SK-N-DZ (cell line): ENCODE measurements around the gene PLEKHO2. TPM values are rescaled to one million over a fixed set of nuclear protein-coding genes. Genes with fewer than 3 reads are reported as not detected.
"Not testable (repeated sequence)": the region's sequence is repeated elsewhere in the genome, so short reads cannot be mapped to it uniquely, and the experiment has no call there.

Experiments used
- DNase-seq: peaks from one replicate; pipeline ENCODE4 v3.0.0-alpha.2; 2015; ENCODE audit warnings: low spot score
- polyA plus RNA-seq, 2 experiments: library from polyadenylated mRNA; depleted of rRNA; stranded (reverse); fragments of >200 nt; gene quantifications; 2 replicates each; pipeline ENCODE4 v1.2.3, GENCODE V29; 2014

The PLEKHO2 gene, protein sequence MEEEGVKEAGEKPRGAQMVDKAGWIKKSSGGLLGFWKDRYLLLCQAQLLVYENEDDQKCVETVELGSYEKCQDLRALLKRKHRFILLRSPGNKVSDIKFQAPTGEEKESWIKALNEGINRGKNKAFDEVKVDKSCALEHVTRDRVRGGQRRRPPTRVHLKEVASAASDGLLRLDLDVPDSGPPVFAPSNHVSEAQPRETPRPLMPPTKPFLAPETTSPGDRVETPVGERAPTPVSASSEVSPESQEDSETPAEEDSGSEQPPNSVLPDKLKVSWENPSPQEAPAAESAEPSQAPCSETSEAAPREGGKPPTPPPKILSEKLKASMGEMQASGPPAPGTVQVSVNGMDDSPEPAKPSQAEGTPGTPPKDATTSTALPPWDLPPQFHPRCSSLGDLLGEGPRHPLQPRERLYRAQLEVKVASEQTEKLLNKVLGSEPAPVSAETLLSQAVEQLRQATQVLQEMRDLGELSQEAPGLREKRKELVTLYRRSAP
- polyA plus RNA-seq (2014; cell fraction: cytosol; rRNA removed) = 6.7 and 8.8 TPM in 2 replicates
- 9.2 and 9.7 TPM in 2 replicates for polyA plus RNA-seq (2014; cell fraction: nucleus; rRNA removed)

DNA sequence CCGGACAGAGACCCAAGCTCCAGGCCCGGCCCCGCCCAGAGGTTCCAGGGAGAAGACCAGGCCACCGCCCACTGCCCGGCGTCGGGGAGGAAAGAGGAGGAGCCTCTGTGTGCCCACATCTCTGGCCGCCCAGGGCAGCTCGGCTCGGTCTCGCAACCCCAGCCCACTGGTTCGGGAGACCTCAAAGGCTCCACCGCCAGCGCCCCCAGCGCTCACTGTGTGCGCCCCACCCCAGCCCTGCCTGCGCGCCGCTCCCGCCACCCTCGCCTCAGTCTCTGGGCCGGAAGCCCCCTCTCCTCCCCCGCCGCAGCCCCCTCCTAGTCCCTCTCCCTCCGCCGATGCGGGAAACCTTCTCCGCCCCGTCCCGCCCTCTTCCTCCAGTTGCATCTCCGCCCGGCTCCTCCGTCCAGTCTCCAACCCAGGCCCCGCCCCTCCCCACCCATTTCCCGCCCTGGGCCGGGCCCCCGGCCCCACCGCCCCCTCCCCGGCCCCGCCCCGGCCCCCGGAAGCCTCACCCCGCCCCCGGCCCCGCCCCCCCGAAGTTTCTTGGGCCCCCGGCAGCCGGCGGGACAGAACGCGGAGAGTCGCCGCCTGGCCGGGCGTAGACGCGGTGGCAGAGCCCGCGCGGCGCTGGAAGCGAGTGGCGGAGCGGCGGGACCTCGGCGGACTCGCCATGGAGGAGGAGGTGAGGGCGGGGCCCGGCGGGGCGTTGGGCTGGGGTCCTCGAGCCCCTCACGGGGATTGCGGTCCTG is at the start of gene PLEKHO2:
Gene PLEKHO2 (plus strand): TSS at position 572 of the 752 bp plus-strand sequence. CDS start 102 bp downstream, at position 674.
- DNase-seq = peak; percentile 95

DNA sequence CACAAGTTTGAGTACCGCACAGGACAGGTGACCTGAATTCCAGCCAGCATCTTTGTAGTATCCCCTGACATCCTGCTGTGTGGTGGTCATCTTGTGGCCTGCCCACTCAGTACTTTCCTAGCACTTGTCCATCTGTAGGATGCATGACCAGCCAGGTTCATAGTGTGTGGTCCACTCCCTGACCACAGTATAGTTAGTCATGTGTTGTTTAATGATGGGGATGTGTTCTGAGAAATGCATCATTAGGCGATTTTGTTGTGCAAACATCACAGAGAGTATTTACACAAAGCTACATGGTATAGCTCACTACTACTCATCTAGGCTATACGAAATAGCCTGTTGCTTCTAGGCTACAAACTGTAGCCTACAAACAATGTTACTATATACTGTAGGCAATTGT is 49.4 kb upstream of the PLEKHO2 start:
- DNase-seq = no peak

DNA sequence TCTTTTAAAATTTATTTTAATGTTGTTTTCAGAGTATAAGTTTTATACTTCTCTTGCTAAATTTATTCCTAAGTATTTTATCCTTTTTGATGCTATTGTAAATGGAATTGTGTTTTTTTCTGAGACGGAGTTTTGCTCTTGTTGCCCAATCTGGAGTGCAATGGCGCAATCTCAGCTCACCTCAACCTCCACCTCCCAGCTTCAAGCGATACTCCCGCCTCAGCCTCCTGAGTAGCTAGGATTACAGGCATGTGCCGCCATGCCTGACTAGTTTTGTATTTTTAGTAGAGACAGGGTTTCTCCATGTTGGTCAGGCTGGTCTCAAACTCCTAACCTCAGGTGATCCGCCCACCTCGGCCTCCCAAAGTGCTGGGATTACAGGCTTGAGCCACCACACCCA is 46.4 kb upstream of the PLEKHO2 start:
- DNase-seq = not testable (repeated sequence)

DNA sequence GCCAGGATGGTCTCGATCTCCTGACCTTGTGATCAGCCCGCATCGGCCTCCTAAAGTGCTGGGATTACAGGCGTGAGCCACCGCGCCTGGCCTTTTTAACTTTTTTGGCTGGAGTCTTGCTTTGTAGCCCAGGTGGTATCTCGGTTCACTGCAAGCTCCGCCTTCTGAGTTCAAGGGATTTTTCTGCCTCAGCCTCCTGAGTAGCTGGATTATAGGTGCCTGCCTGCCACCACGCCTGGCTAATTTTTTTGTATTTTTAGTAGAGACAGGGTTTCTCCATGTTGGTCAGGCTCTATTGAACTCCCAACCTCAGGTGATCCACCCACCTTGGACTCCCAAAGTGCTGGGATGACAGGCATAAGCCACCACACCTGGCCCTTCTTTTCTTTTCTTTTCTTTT is 45.8 kb upstream of the PLEKHO2 start:
- not testable (repeated sequence) for DNase-seq

DNA sequence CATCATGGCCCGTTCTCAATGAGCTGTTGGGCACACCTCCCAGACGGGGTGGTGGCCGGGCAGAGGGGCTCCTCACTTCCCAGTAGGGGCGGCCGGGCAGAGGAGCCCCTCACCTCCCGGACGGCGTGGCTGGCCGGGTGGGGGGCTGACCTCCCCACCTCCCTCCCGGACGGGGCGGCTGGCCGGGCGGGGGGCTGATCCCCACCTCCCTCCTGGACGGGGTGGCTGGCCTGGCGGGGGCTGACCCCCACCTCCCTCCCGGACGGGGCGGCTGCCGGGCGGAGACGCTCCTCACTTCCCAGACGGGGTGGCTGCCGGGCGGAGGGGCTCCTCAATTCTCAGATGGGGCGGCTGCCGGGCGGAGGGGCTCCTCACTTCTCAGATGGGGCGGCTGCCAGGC is 42.8 kb upstream of the PLEKHO2 start:
- not testable (repeated sequence) for DNase-seq

DNA sequence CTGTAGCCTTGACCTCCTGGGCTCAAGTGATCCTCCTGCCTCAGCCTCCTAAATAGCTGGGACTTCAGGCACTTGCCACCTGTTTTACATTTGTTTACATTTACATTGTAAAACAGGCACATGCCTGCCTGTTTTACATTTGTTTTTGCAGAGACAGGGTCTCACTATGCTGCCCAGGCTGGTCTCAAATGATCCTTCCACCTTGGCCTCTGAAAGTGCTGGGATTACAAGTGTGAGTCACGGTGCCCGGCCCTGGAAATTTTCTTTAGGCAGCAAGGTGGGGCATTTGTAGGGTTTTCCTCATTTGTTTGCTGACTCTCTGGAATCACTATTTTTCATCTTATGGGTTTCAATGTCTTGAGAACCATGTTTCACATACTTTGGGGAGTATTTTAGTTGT is 41.2 kb upstream of the PLEKHO2 start:
- DNase-seq = no peak

DNA sequence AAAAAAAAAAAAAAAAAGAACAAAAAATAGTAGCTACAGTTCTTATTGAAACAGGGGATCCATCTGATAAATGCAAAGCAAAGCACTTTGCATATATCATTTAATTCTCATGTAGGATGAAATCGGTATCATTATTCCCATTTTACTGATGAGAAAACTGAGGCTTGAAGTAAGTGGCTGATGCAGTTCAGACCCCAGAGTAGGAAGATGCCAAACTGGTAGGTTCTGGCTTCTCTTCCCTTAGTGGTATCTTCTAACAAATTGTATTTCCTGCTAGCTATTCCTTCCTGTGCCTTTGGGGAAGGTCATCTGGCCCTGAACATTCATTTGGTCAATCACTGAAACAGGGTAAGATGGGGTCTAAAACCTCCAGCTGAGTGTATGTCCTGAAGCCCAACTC is 38.2 kb upstream of the PLEKHO2 start:
- DNase-seq = no peak

DNA sequence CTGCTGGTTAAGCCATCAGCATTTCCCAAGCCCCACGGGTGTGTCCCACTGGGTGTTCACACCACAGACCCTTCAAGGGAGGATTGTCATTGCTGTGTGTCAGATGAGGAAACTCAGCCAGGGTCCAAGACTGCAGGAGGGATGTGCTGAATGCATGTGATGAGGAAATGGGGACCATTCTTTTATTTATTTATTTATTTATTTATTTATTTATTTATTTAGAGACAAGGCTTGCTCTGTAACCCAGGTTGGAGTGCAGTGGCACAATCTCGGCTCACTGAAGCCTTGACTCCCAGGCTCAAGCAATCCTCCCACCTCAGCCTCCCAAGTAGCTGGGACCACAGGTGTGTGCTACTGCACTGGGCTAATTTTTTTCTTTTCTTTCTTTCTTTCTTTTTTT is 37.1 kb upstream of the PLEKHO2 start:
- DNase-seq = no peak

DNA sequence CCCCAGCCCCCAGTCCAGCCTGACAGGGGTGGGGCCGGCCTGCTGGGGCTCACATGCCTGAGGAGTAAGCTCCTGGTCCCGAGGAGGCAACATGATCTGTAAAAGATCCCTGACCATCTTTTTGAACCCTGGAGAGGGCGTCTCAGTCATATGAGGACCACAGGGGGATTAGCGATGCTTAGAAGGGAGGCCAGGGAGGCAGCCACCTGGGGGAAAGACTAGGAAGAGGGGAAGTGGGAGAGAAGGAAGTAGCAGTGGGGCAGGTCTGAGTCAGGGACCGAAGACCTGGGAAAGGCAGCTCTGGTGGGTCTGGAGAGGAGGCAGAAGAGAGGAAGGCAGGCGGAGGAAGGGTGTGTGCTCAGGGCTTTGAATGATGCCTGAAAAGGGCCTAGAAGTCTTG is 35.2 kb upstream of the PLEKHO2 start:
- DNase-seq = no peak

DNA sequence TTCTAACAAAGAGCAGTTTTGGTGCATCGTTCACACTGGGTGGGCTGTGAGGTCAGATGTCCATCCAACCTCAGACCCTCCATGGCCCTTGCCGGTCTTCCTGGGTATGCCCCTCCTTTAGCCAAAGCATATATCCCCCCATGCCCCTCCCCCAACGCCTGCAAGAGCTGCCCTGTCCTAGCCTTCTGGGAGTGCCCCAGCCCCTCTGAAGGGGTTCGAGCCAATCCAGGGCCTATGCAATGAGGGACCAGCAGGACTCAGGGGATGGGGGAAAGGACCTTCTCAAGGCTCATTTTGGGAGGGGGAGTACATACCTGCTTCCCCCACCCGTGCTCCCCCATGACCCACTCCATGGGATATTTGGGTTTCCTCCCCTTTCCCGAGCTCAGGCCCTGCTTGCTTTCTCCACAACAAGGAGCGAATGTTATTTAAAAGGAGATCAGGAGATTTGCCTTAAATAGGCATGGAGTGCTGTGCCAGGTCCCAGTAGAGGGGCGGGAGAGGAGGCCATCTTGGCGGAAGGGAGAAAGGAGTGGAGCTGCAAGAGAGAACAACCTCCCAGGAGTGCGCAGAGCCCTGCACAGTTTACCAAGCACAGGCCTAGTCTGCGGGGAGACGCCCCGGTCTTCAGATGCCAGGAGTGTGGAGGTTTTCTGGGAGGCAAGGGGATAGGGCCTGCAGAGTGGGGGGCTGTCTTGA is 34.5 kb upstream of the PLEKHO2 start:
- no peak for DNase-seq

DNA sequence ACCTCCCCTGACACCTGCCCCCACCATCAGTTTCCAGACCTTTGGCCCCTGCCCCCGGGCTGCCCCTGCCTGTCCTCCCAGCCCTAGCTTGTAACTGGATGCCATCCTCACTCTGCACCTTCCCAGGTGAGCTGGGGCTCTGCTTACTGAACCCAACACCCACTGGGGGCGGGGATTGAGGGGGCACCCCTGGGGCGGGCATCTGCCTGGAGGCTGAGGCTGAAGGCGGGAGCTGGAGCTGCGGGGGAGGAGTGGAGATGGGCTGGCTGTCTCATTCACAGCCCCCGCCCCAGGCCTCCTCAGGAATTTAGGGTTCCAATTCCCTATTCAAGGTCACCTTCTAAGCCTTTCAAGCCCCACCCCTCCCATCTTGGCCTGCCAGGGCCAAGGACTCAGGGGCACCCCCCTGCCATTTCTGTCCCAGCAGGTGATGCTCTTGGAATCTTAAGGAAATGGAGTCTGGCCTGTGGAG is 33.9 kb upstream of the PLEKHO2 start:
- no peak for DNase-seq

DNA sequence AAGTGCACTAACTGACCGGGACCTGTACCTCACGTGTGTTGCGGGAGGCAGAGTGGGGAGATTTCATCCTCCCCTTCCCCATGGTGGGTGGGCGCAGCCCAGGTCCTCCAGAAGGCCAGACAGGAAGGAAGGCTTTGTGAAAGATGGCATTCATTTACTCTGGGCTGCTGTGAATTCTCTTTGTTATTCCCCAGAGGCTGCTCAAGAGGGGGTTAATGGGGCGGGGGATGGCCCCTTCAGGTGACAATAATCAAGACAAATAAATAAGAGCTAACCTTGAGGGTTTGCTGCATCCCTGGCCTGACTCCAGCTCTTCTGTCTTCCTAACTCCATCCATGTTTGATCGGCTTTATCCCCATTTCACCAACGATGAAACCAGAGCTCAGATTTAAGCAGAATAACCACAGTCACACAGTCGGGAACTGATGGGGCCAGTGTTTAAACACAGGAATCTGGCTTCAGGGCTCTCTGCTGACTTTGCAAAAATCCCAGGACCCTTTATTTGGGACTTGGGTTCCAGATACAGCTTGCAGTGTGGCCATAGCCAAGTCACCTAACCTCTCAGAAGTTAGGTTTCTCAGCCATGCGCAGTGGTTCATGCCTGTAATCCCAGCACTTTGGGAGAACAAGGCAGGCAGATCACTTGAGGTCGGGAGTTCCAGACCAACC is 32.8 kb upstream of the PLEKHO2 start:
- no peak for DNase-seq

DNA sequence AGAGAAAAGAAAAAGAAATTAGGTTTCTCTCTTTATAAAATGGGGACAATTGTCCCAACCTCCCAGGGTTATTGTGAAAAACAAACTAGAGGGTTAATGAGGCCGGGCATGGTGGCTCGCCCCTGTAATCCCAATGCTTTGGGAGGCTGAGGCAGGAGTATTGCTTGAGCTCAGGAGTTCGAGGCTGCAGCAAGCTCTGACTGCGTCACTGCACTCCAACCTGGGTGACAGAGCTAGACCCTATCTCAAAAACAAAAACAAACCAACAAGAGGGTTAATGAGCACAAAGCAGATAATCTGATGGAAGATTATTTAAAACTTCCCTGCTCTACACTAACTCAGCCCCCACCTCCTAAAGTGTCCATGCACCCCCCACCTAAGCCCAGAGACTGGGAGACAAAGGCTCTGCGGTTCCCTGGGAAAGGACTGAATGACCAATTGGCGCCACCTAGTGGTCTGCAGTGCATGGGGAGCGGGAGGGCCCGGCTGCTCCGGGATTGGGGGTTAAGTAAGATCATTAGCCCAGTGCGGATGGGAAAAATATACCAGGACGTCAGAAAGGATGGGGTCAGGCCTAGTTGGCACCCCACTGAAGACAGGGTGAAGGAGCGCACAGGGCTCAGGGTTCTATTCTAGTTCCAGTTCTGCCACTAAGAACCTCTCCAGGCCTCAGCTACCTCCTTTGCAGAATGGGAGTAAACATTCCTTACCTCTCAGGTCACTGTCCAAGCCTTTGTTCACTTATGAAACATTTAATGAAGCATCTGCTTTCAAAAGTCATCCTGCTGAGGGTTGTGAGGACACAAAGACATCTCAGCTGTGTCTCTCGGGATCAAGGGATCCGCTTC is 31.8 kb upstream of the PLEKHO2 start:
- peak; percentile 82 for DNase-seq

DNA sequence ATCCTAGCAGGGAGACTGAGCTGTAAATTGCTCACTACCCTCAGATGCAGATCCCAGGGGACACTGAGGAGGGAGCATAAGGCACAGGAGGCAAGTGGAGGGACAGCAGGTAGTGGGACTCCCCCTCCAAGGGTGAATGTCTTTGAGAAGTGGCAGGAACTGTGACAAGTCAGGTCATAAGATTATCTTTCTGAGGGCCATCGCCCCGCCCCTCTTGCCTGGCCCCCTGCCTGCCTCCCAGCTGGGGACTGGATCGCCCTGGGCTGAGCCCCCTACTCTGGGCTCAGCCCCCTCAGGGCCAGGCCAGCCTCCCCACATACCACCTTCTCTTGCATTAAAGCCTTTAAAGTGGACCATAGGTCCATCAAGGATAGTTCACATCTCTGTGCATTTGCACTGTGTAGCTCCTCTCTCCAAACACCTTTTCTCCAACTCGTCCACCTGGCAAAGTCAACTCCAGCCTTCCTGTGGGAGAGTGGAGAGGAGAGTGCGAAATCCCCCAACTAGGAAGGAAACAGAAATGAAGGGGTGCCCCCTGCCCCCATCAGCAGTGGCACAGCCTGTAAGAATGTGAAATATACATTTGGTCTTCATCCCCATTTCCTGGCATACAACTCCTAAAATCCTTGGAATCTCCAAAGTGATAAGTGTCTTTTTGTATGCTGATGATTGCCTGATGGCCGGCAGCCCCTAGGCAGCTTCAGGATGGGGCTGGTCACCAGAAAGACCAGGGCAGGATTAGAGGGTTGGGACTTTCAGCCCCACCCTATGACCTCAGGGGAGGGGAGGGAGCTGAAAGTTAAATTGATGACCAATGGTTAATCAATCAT is 31.0 kb upstream of the PLEKHO2 start:
- DNase-seq = no peak

DNA sequence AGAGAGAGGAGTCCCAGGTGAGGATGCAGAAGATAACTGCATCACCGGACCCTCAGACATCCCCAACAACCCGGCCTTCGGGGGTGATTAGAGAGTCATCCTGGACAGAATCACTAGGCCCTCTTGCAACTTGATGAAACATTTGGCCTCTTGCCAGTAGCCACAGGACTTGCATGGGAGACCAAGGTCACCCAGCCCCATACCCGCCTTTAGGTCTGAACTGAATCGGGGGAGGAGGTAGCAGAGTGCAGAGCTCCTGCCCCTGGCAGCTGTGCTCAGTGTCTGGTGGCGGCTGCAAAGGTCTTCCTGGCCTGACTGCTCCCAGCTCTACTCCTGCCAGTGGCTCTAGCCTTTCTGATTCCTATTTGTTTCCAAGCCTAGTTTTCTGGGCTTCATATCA is 28.6 kb upstream of the PLEKHO2 start:
- peak; percentile 63 for DNase-seq

DNA sequence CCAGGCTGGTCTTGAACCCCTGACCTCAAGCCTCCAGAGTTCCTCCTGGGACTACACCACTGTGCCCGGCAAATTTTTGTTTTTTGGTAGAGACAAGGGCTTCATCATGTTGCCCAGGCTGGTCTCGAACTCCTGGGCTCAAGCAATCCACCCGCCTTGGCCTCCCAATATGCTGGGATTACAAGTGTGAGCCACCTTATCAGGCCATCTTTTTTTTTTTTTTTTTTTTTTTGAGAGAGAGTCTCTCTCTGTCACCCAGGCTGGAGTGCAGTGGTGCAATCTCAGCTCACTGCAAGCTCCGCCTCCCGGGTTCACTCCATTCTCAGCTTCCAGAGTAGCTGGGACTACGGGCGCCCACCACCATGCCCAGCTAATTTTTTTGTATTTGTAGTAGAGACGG is 27.4 kb upstream of the PLEKHO2 start:
- not testable (repeated sequence) for DNase-seq

DNA sequence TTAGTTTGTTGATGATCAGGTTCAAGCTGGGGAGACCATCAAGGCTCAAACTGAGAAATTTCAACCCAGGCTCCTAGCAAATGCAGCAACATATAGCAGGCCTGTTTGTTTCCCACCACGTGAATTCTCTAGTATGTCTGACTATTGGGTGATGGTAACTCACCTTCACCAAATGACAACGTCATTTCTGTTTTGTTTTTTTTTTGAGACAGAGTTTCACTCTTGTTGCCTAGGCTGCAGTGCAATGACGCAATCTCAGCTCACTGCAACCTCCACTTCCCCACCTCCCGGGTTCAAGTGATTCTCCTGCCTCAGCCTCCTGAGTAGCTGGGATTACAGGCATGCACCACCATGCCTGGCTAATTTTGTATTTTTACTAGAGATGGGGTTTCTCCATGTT is 26.8 kb upstream of the PLEKHO2 start:
- DNase-seq = not testable (repeated sequence)

DNA sequence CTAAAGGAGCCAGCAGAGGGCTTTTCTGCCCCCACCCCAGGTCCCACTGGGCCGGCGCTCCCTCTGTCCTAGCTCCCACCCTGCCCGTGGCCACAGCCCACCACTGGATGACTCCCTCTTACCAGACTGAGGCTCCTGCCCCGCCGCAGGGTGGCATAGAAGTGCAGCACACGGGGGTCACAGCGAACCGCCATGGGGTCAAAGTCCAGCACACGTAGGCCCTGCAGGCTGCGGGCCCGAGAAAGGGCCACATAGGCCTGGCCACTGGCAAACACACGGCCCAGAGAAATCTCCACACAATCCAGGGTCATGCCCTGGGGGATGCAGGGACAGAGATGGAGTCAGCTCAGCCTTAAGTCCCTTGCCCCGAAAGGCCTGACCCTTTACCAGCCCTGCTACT is 25.3 kb upstream of the PLEKHO2 start:
- DNase-seq = no peak

DNA sequence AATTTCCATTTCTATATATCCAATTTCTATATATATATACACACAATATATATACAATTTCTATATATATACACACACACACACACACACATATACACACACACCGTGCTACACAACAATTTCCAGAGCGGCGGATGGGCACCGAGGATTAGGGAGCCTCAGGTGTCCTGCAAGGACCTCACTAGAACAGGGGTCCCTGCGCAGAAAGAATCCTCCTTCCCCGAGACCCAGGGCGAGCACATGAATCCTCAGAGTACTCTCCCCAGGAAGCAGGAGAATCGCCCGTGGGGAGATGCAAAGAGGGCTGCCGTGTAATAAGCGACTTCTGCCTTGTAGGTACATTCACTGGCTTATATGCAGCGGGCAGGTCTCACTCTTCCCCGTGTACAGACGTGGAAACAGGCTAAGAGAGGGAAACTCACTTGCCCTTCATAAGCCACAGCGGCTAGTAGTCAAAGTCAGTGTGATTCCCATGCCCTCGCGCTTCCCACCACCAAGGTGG is 16.7 kb upstream of the PLEKHO2 start:
- DNase-seq = no peak
